HEK293T (cell line): Measurements from ENCODE around the gene ZDHHC7.

ENCODE experiments used
- BHLHE40 ChIP-seq: fragments of 450-650 bp; IDR thresholded peaks from 2 replicates; pipeline ENCODE4 v1.6.1; 2016; ENCODE audit warnings: mild to moderate bottlenecking, moderate library complexity, borderline replicate concordance
- ELF4 ChIP-seq: fragments of 450-650 bp; IDR thresholded peaks from 2 replicates; pipeline ENCODE4 v1.6.1; 2017; ENCODE audit warnings: antibody characterized with exemption

DNA sequence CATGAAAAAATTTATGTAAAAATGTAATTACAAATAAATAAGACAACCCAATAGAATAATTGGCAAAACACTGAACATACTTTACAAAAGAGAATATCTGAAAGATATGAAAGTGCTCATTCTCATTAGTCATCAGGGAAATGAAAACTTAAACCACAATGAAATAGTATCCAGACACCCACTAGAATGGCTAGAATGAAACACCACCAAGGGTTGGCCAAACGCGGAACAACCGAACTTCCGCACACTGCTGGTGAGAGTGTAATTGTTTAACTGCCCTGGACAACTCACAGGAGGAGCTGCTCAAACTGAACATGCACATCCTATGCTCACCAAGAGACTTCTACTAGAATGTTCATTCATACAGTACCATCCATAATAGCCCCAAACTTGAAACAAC is 5.8 kb upstream of the ZDHHC7 start:
- TF ChIP-seq BHLHE40 = no peak
- TF ChIP-seq ELF4 = no peak
